MM.1S (cell line): ENCODE data around the gene TSGA10IP.

Source experiments
- DNase-seq: peaks from one replicate; pipeline ENCODE4 v3.0.0-alpha.2; 2015
- H2AFZ ChIP-seq: fragments of 300-600 bp; sonication (generic); 2 replicates; pipeline ENCODE4 v1.6.0; 2016; ENCODE audit warnings: antibody characterized with exemption, low read length
- H3F3A ChIP-seq: fragments of 300-600 bp; sonication (generic); 2 replicates; pipeline ENCODE4 v1.6.1; 2016; ENCODE audit warnings: mild to moderate bottlenecking, antibody characterized with exemption, low read length, moderate library complexity, mixed read lengths; ENCODE audit not compliant: insufficient read depth
- H3K27ac ChIP-seq: fragments of 300-600 bp; sonication (generic); 2 replicates; pipeline ENCODE4 v1.5.1; 2016; ENCODE audit warnings: mild to moderate bottlenecking, low read length
- H3K27me3 ChIP-seq: fragments of 300-600 bp; sonication (generic); replicated peaks from 2 replicates; pipeline ENCODE4 v1.6.0; 2016; ENCODE audit warnings: low read length; ENCODE audit not compliant: insufficient read depth
- H3K36me3 ChIP-seq: fragments of 300-600 bp; sonication (generic); replicated peaks from 2 replicates; pipeline ENCODE4 v1.6.1; 2016; ENCODE audit warnings: mild to moderate bottlenecking, low read length, mixed read lengths; ENCODE audit not compliant: insufficient read depth
- H3K4me1 ChIP-seq: fragments of 300-600 bp; sonication (generic); 2 replicates; pipeline ENCODE4 v1.6.1; 2016; ENCODE audit warnings: low read length, mixed read lengths
- H3K4me2 ChIP-seq: fragments of 300-600 bp; sonication (generic); 2 replicates; pipeline ENCODE4 v1.6.0; 2016; ENCODE audit warnings: low read depth, low read length
- H3K4me3 ChIP-seq: fragments of 300-600 bp; sonication (generic); 2 replicates; pipeline ENCODE4 v1.5.1; 2016; ENCODE audit warnings: low read length, mixed read lengths
- H3K79me2 ChIP-seq: fragments of 300-600 bp; sonication (generic); 2 replicates; pipeline ENCODE4 v1.6.1; 2016; ENCODE audit warnings: mixed run types, low read length, mixed read lengths
- H3K9ac ChIP-seq: fragments of 300-600 bp; sonication (generic); 2 replicates; pipeline ENCODE4 v1.6.1; 2016; ENCODE audit warnings: low read length, mixed read lengths
- H3K9me2 ChIP-seq: fragments of 300-600 bp; sonication (generic); replicated peaks from 2 replicates; pipeline ENCODE4 v1.6.1; 2016; ENCODE audit warnings: mild to moderate bottlenecking, low read length, mixed read lengths; ENCODE audit not compliant: insufficient read depth
- H3K9me3 ChIP-seq: fragments of 300-600 bp; sonication (generic); replicated peaks from 2 replicates; pipeline ENCODE4 v1.6.1; 2016; ENCODE audit warnings: mild to moderate bottlenecking, low read length, mixed read lengths; ENCODE audit not compliant: insufficient read depth
- H4K20me1 ChIP-seq: fragments of 300-600 bp; sonication (generic); 2 replicates; pipeline ENCODE4 v1.6.1; 2016; ENCODE audit warnings: mild to moderate bottlenecking, low read length, moderate library complexity, mixed read lengths; ENCODE audit not compliant: insufficient read depth
- EZH2 ChIP-seq: fragments of 300-600 bp; sonication (generic); optimal IDR thresholded peaks from 2 replicates; pipeline ENCODE3; 2017; ENCODE audit warnings: low read depth, mild to moderate bottlenecking, antibody characterized with exemption, low read length, mixed read lengths
- EZH2phosphoT487 ChIP-seq: fragments of 300-600 bp; sonication (generic); IDR thresholded peaks from 2 replicates; pipeline ENCODE4 v1.6.1; 2018; ENCODE audit warnings: antibody characterized with exemption, low read length
- TF ChIP-seq, protein P1 (sequence below): fragments of 300-600 bp; sonication (generic); IDR thresholded peaks from 2 replicates; pipeline ENCODE4 v1.5.1; 2016; ENCODE audit warnings: antibody characterized with exemption, low read length, mixed read lengths

Gene TSGA10IP

DNA sequence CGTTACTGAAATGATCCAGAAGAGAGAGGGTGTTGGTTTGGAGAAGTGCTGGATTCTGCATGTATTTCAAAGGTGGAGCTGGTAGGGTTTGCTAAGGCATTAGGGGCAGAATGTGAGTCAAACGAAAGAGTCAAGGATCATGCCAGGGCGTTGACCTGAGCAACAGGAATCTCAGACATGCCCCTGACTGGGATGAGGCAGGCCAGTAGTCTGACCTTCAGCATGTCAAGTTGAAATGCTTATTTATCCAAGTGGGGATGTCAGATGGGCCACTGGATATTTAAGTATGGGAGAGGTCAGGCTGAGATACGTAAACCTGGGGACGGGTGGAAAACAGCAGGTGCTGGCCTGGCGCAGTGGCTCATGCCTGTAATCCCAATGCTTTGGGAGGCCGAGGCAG lies 2.7 kb upstream of the TSGA10IP start:
- 0 out of 2 replicates have a peak, but pooled peaks cover 4% of the 10 kb centered on the region for H3K4me1 ChIP-seq
- no peaks in the 10 kb centered on the region for H4K20me1 ChIP-seq
- H3K9me3 ChIP-seq, result no peaks in the 10 kb centered on the region
- TF ChIP-seq EZH2phosphoT487 (no peak), EZH2 (no peak)
- TF ChIP-seq, protein P1, sequence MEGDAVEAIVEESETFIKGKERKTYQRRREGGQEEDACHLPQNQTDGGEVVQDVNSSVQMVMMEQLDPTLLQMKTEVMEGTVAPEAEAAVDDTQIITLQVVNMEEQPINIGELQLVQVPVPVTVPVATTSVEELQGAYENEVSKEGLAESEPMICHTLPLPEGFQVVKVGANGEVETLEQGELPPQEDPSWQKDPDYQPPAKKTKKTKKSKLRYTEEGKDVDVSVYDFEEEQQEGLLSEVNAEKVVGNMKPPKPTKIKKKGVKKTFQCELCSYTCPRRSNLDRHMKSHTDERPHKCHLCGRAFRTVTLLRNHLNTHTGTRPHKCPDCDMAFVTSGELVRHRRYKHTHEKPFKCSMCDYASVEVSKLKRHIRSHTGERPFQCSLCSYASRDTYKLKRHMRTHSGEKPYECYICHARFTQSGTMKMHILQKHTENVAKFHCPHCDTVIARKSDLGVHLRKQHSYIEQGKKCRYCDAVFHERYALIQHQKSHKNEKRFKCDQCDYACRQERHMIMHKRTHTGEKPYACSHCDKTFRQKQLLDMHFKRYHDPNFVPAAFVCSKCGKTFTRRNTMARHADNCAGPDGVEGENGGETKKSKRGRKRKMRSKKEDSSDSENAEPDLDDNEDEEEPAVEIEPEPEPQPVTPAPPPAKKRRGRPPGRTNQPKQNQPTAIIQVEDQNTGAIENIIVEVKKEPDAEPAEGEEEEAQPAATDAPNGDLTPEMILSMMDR, result no peak
- no peak overlapping the region for H3K9ac ChIP-seq
- no peak overlapping the region for H2AFZ ChIP-seq
- H3K4me2 ChIP-seq, result no peak overlapping the region
- H3K79me2 ChIP-seq, result no peaks in the 10 kb centered on the region
- no peaks in the 10 kb centered on the region for H3K9me2 ChIP-seq
- no peak for DNase-seq
- H3K36me3 ChIP-seq, result no peaks in the 10 kb centered on the region
- H3K27me3 ChIP-seq, result no peaks in the 10 kb centered on the region
- no peaks in the 10 kb centered on the region for H3F3A ChIP-seq
- H3K4me3 ChIP-seq, result no peak overlapping the region
- H3K27ac ChIP-seq, result no peak overlapping the region

DNA sequence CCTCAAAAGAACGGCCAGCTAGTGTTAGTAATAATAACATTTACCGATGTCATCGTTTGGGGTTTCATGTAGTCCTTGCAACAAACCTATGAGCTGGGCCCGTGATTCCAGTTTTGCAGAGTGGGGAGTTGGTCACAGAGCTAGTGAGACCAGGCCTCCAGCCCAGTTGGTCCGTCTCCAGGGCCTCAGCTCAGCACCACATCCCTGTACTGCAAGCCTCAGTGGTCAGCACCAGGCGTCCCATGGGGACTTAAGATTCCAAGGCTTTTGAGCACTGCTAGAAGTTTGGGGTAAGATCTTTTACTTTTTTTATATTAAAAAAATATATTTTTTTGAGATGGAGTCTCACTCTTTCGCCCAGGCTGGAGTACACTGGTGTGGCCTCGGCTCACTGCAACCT lies 1.1 kb upstream of the TSGA10IP start:
- Histone ChIP-seq H3F3A (no peaks in the 10 kb centered on the region), H3K9ac (no peak overlapping the region), H3K27me3 (no peaks in the 10 kb centered on the region), H3K4me3 (no peak overlapping the region), H3K9me3 (no peaks in the 10 kb centered on the region), H3K36me3 (no peaks in the 10 kb centered on the region), H2AFZ (no peak overlapping the region), H3K4me1 (0 out of 2 replicates have a peak, but pooled peaks cover 4% of the 10 kb centered on the region), H3K4me2 (no peak overlapping the region), H3K9me2 (no peaks in the 10 kb centered on the region), H4K20me1 (no peaks in the 10 kb centered on the region), H3K79me2 (no peaks in the 10 kb centered on the region), H3K27ac (no peak overlapping the region)
- no peak for DNase-seq
- TF ChIP-seq, protein P1, result no peak
- no peak for TF ChIP-seq EZH2
- TF ChIP-seq EZH2phosphoT487, result no peak

DNA sequence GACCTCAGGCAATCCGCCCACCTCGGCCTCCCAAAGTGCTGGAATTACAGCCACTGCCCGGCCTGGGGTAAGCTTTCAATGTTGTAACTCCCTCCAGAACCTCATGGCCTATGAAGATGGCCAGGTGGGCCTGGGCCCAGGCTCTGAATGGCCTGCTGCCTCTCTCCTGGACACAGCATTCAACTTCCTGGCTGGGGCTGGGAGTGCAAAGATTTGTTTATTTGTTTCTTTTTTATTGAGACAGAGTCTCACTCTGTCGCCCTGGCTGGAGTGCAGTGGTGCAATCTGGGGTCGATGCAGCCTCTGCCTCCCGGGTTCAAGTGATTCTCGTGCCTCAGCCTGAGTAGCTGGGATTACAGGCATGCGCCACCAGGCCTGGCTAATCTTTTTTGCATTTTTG lies 513 bp upstream of the TSGA10IP start:
- no peaks in the 10 kb centered on the region for H3K27me3 ChIP-seq
- DNase-seq, result no peak
- H3F3A ChIP-seq, result no peaks in the 10 kb centered on the region
- no peak overlapping the region for H2AFZ ChIP-seq
- H3K4me2 ChIP-seq, result no peak overlapping the region
- H3K9me3 ChIP-seq, result no peaks in the 10 kb centered on the region
- TF ChIP-seq, protein P1, result no peak
- TF ChIP-seq EZH2, result no peak
- no peak for TF ChIP-seq EZH2phosphoT487
- no peaks in the 10 kb centered on the region for H3K9me2 ChIP-seq
- no peaks in the 10 kb centered on the region for H3K36me3 ChIP-seq
- no peak overlapping the region for H3K4me3 ChIP-seq
- no peaks in the 10 kb centered on the region for H4K20me1 ChIP-seq
- no peak overlapping the region for H3K27ac ChIP-seq
- 0 out of 2 replicates have a peak, but pooled peaks cover 4% of the 10 kb centered on the region for H3K4me1 ChIP-seq
- H3K9ac ChIP-seq, result no peak overlapping the region
- no peaks in the 10 kb centered on the region for H3K79me2 ChIP-seq
